GM19099 (cell line): ENCODE measurements around the gene CELF4.

Source experiments
- POLR2A ChIP-seq: IDR thresholded peaks from 3 replicates; pipeline ENCODE4 v1.6.1; 2011; ENCODE audit warnings: low read depth; ENCODE audit not compliant: insufficient read length; ENCODE audit errors: extremely low read depth

CELF4 gene

DNA sequence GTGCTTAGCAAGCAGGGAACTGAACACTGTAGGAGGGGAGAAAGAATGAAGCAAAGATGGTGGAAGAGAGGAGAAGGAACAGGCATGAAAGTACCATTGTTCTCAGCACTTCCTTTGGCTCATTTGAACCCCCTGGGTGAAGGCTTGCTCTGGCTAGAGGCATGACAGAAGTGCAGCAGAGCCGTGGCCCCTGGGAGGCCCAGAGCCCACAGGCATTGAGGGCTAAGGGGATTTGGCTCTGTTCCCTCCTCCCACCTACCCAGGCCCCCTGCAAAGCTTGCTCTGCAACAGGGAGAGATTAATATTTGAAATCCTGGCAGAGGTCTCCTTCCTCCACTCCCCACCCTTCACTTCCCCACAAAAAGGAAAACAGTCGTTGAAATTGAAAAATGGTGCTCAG, 262.6 kb downstream of the CELF4 start:
- TF ChIP-seq POLR2A, result no peak

DNA sequence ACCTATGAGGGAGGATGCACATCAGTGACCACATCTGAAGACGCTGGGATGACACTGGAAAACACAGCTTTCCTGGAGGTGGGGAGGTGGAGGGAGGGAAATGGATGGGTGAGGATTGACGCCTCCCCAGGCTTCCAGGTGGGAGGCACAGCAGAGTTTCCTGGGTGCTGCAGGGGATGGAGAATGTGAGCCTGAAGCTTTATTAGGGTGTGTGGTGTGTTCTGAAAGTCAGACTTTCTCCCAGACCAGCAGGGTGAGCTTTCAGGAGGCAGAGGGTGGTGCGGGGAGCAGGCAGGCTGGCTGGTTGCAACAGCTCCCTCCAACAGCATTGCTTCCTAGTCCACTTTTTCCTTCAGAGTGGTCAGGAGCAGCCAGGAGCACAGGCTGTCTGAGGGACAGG, 263.1 kb downstream of the CELF4 start:
- TF ChIP-seq POLR2A, result no peak

DNA sequence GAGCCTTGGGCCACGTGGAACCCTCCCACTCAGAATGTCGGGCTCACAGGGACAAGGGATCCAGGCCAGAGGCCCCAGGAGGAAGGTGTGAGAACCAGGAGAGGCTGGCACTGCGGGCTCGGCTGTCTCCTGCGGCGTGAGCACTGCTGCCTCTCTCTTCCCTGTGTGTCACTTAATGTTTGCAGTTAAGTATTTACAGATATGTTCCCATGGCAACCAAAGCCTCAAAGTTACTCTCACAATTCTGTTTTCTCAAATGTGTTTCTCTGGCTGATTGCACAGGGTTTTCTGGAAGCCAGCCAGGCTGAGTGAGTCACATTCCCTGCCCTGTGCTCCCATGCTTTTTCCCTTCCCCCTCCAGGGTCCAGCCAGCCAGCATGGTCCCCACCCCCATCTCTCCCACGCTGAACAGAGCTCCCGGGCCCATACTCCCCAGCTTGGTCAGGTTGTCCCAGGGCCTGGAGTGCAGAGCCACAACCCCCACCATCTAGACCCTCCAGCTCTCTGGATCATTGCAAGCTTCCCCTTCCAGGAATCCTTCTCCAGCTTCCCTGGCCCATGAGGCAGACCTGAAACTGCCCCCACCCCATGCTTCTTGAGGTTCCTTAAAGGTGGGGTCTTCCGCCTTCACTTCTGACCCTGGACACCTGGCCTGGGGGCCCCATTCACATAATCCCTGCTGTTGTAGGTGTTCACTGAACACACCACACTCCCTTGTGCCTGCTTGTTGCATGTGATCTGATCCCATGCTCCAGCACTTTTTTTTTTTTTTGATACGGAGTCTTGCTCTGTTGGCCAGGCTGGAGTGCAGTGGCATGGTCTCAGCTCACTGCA, 265.9 kb downstream of the CELF4 start:
- TF ChIP-seq POLR2A, result no peak

DNA sequence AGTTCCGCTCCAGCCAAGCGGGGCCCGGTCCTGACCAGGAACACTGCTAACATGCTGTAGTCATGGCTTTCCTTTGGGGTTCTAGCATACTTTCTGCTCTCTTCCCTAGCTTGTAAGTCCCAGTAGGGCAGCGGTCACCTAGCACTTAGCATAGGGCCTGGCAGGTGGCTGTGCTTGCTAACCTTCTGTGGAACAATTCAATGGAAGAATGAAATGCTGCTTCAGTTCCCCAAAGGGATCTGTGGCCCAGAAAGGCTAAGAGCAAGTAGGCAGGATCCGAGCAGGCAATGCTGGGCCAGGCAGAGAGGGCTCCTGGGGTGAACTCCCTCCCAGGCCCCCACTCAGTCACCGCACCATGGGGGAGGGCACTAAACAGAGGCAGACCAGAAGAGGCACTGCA, 266.8 kb downstream of the CELF4 start:
- TF ChIP-seq POLR2A, result no peak

DNA sequence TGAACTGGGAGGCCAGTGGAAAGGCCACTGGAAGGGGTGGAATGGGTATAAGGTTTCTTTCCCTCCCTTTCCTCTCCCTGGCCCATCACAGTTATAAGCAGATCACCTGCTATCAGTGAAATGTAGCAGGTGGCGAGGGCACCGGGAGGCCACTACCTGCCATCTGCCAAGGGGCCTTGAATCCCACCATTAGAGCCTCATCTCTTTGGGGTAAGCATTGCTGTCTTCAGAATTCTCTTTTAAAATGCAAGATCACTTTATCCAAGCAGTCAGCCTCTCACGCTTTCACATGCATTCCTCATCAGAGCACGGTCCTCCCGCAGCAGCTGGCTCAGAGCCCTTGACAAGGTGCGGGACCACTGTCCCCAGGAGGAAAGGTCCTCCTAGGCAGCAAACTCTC, 268.5 kb downstream of the CELF4 start:
- TF ChIP-seq POLR2A, result no peak

DNA sequence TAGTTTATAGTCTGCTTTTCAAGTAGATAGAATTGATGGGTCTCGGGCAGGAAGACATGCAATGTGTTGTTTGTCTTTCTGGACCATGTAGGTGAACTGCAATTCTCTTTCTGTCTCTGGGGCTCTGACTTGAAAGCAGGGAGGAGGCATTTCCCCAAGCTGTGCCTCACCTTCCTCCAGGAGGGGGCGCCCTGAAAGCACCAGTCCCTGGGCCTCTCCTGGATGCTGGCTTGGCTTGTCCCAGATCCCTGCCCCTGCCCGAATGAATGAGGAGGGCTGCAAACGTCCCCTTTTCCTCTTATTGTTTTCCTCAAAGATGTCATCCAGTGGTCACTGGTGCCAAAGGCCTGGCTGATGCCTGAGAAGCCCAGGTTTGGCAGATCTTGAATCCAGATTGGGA, 270.6 kb downstream of the CELF4 start:
- no peak for TF ChIP-seq POLR2A

DNA sequence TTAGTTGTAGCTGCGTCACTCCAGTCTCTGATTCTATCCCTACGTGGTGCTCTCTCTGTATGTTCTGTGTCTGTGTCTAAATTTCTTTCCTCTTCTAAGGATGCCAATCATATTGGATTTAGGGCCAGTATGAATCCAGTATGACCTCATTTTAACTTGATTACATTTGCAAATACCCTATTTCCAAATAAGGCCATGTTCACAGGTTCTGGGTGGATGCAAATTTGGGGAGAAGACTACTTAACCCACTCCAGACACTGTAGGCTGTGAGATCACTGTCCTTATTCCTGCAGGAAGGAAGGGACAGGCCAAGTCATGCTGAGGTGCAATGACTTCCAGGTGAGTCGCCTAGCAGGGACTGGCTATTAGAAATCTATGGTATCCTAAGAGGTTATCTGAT, 272.2 kb downstream of the CELF4 start:
- no peak for TF ChIP-seq POLR2A

DNA sequence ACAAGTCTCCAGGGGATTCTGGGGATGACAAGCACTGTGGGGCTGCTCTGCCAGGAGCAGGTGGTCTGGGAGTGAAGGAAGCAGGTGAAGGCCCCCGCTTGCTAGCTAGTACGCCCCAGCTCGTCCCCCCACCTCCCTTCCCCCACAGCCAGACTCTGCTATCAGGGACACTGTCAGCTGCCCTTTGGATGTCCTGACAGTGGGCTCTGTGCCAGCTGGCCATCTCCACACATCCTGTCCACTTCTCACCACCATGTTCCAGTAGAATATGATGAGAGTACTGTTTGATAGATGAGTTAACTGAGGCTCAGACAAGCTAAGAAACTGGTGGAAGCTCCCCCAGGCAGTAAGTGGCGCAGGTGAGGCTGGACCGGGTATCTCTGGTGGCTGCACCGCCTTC, 276.2 kb downstream of the CELF4 start:
- TF ChIP-seq POLR2A, result no peak

DNA sequence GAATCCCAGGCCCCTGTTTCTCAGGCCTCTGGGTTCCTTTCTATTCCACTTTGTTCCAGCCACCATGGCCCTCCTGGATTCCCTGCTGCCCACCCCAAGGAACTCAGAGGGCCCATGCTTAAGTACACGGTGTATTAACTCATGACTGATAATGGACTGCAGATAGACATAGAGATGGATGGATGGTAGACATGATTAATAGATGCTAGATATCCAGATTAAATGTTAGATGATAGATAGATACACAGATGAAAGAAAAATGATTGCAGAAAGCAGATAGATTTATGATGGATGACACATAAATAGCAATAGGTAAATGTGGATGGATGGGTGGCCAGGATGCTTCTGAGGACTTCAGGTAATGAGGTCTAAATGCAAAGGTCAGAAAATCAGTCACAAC, 278.0 kb downstream of the CELF4 start:
- no peak for TF ChIP-seq POLR2A

DNA sequence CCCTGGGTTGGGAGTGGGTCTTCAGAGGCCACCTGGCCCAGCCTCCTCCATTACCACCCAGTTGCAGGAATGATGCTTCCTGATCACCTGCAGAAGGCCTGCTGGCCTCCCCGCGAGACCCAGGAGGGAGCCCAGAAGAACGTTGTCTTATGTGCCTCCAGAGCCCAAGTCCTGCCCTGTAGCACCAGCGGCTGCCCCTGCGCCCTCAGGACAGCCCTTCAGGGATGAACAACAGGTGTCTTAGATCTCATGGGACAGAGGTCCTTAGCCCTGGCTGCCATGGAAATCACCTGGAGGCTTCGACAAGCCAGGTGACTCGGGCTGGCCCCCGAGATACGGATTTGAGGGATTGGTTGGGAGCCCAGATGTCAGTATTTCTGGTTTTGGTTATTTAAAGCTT, 278.8 kb downstream of the CELF4 start:
- TF ChIP-seq POLR2A, result no peak

DNA sequence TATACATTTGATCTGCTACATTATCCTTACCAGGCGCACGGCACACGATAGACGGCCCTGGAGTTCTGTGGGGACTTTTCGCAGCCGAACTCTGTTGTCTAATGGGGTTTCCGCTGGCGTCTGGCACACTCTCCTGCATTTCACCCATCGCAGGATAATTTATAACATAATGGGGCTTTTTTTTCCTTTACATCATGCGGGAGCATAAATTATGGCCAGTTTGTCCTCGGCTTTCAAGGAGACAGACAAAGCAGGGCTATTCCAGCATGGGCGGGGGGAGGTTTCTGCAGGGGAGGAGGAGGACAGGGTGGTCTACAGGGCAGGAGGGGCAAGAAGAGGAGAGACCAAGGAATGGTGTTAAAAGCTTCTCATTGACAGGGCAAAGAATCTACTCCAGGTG, 279.8 kb downstream of the CELF4 start:
- TF ChIP-seq POLR2A, result no peak

DNA sequence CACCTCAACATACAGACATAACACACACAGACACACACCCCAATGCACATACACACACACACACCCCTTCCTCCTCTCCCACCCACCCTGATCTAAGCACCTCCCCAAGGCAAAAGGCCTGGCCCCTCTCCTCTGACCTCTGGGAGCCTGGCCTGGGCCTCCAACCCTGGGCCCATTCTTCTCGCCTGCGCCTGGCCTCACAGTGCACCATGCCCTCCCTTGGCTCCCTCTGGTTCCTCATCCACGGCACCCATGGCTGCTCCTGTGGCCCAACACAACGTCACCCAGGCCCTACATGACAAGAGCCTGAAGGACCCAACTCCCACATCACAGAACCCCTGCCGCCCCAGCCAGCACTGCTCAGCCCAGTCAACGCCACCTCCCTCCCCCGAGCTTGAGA, 281.3 kb downstream of the CELF4 start:
- no peak for TF ChIP-seq POLR2A

DNA sequence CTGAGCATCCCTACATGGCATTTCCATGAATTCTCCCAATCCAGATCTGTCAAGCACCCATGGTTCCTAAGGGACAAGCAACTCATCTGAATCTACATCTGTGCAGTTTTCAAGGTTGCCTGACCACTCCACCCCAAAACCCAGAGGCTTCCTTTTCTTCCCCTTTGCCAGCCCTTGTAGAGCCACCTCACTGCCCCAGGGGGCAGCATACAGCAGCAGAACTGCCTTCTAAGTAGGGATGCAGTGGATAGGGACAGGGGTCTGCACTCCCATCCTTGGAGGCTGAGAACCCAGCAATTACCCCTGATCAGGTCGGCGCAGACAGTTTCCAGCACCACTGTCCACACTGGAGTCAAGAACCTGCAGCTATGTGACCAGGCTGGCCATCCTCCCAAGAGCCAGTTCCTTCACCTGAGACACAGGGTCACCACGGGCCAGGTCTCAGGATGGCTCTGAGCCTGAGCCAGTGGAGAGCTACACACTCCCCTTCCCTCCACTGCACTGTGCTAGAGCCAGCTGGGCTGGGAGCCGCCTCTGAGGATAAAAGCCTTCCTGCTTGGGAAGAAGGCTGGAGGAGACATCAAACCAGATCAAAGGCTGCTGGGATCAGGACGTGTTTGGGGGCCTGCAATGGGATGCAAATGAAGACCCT, 283.1 kb downstream of the CELF4 start:
- TF ChIP-seq POLR2A, result no peak

DNA sequence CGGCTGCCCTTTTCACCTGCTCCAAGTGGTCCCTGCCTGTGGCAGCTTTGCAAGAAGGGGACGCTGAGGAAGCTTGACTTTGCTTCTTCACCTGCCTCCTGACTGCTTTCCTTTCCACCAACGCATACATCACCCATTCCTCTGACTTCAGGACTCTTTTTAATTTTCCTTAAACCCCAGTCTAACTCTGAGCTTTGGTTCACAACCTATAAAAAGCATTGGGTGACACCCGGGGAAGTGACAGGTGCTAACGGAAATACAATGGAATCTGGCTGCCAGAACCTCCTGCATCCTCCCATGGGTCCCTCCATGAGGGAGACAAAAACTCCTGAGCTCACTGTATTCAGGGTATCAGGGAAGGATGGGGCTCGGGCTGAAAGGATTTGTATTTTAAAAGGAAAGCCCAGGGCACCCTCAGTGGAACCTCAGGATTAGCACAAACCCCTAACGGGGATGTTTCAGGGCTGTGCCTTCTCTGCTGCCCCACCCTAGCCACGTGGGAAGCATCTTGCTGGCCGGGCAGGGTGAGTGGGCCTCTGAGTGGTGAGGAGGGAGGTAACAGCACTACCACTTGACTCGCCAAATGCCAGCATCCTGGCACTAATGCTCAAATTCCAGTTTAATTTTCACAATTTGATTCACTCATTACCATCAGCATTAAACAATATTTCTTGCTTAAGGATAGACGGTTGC, 284.8 kb downstream of the CELF4 start:
- no peak for TF ChIP-seq POLR2A

DNA sequence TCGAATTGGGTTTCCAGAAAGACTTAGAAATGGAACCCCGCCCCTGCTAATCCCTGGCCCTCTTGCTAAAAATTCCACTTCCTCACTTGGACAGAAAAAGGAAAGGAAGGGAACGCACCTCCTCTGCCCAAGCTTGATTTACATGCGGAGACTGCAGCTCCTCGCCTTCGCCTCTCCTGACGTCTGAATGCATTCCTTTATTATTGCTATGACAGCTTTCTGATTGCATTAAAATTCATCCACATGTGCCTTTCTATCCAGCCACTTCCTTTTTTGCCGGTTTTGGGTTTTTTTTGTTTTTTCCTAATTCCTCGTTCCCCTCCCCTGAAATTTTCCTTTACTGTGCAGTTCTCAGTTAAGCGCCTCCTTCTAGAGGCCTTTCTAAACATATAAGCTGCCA, 287.8 kb downstream of the CELF4 start:
- no peak for TF ChIP-seq POLR2A

DNA sequence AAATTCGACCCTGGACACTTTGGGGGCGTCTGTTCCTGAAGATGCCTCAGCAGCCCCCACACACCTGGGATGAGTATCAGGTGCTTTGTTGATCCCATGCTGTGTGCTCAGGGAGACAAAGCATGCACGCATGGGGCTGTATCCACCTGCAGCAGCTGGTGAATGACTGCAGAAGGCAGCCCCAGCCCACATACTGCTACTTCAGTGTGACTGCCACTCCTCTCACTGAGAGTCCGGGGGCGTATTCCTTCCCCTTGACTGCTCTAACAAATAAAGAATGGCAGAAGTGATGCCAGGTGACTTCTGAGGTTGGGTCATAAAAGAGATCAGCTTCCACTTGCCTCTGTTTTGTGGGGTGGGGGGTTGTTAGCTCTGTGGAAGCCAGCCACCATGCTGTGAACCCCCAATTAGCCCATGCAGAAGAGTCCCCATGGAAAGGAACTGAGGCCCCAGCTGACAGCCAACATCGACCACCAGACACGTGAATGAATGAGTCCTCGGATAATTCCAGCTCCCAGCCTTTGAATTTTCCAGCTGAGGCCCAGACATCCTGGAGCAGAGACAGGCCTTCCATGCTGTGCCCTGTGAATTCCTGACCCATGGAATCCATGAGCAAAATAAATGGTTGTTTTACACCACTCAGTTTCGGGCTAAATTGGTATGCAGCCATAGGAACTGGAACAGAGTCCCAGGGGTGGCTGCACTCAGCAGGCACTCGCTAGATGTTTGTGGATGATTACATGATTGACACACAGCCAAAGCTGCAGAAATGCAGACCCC, 289.3 kb downstream of the CELF4 start:
- no peak for TF ChIP-seq POLR2A

DNA sequence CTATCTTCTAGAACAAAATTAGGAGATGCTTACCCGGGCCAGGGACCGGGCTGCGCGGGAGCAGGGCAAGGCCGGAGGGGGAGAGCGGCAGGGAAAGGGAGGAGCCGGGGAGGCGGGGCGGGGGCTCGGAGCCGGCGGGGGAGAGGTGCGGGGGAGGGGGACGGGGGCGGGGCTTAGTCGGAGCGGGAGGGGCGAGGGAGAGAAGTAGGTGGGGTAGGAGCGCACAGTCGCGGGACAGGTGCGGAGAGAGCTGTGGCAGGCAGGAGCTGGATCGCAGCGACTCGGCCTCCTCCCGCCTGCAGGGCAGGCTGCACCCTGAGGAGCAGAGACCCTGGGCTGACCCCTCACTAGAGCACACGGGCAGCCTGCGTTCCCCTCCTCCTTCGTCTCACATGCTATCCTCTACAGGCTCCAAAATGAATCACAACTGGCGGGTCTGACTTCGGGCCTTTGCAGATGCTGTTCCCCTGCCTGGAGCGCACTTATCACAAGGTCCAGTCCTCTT, 290.3 kb downstream of the CELF4 start:
- no peak for TF ChIP-seq POLR2A
